Stimulated activated CD8-positive, alpha-beta memory T cell treated with anti-CD3 and anti-CD28 coated beads, Interleukin-12 subunit alpha, Interleukin-12 subunit beta, amount 100 ng/mL, for 4 hours (primary cell): ENCODE results near the gene CHGA.
A peak's percentile ranks its signal among the peaks of the same experiment; 100 is the strongest.

Source experiments
- DNase-seq: peaks from one replicate; pipeline ENCODE4 v3.0.0-alpha.2; 2020; ENCODE audit warnings: low read depth

Gene CHGA

GRCh38 chr14:92945544-92945943 is 22.6 kb downstream of the CHGA start:
- no peak for DNase-seq

GRCh38 chr14:92945959-92946846 is 23.3 kb downstream of the CHGA start:
- no peak for DNase-seq

GRCh38 chr14:92946847-92947545 is 24.0 kb downstream of the CHGA start:
- DNase-seq = no peak

GRCh38 chr14:92948647-92949046 is 25.7 kb downstream of the CHGA start:
- no peak for DNase-seq

- no peak for DNase-seq
Measured at GRCh38 chr14:92949496-92950192, 26.7 kb downstream of the CHGA start.

- DNase-seq = no peak
Measured at GRCh38 chr14:92950193-92950540, 27.2 kb downstream of the CHGA start.

- no peak for DNase-seq
Measured at GRCh38 chr14:92950773-92951172, 27.8 kb downstream of the CHGA start.

GRCh38 chr14:92951261-92951660 is 28.3 kb downstream of the CHGA start:
- DNase-seq = no peak

- DNase-seq = peak; percentile 65
Measured at GRCh38 chr14:92951912-92952471, 29.0 kb downstream of the CHGA start.

- no peak for DNase-seq
Measured at GRCh38 chr14:92952481-92953298, 29.7 kb downstream of the CHGA start.

GRCh38 chr14:92953526-92953925 is 30.6 kb downstream of the CHGA start:
- no peak for DNase-seq

- DNase-seq = no peak
Measured at GRCh38 chr14:92954933-92955332, 32.0 kb downstream of the CHGA start.

- no peak for DNase-seq
Measured at GRCh38 chr14:92955381-92955780, 32.4 kb downstream of the CHGA start.

- no peak for DNase-seq
Measured at GRCh38 chr14:92956961-92957360, 34.0 kb downstream of the CHGA start.

GRCh38 chr14:92958373-92959188 is 35.6 kb downstream of the CHGA start:
- no peak for DNase-seq

- DNase-seq = no peak
Measured at GRCh38 chr14:92959189-92959531, 36.2 kb downstream of the CHGA start.

GRCh38 chr14:92959761-92960680 is 37.1 kb downstream of the CHGA start:
- no peak for DNase-seq

- no peak for DNase-seq
Measured at GRCh38 chr14:92960706-92961566, 38.0 kb downstream of the CHGA start.

GRCh38 chr14:92961567-92961855 is 38.6 kb downstream of the CHGA start:
- DNase-seq = no peak
